ENCODE data around the gene BCL2.

The BCL2 gene

GRCh38 chr18:63109802-63110201, 209.8 kb downstream of the BCL2 start:
- Histone ChIP-seq H3K9me3 (ENCODE audit: low read length) (no peaks in the 10 kb centered on the region), H3K4me1 (ENCODE audit: insufficient read depth, low read length) (peaks cover 20% of the 10 kb centered on the region), H3K4me3 (ENCODE audit: low read depth in 1 of 2, low read length in 2 of 2) (no peak overlapping the region), H3K36me3 (ENCODE audit: insufficient read depth, low read length) (no peaks in the 10 kb centered on the region), H3K9ac (ENCODE audit: low read length) (no peak overlapping the region), H3K27me3 (ENCODE audit: control insufficient read depth in 1 of 2, insufficient read depth in 2 of 2, low read length in 2 of 2) (no peaks in the 10 kb centered on the region), H3K27ac (ENCODE audit: low read depth, low read length) (no peak overlapping the region)

DNA sequence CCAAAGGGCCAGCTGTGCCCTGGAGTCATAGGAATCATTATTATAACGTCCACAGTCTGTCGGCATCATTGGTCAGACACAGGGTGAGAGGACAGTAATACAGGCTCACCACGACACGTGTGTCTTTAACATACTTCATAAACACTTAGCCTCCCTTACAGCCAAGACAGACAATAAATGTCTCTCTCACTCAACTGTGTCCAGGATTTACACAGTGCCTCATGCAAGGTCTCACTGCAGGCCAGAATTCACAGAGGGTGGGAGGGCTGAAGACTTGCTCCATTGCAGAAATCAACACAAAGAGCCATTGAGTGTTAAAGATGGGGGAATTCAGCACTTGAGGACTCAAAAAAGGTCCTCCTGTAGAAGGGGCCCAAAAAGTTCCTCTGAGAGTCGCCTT, 210.5 kb downstream of the BCL2 start:
- Histone ChIP-seq H3K27me3 (ENCODE audit: control insufficient read depth in 1 of 2, insufficient read depth in 2 of 2, low read length in 2 of 2) (no peaks in the 10 kb centered on the region), H3K27ac (ENCODE audit: low read depth, low read length) (no peak overlapping the region), H3K4me3 (ENCODE audit: low read depth in 1 of 2, low read length in 2 of 2) (no peak overlapping the region), H3K9ac (ENCODE audit: low read length) (no peak overlapping the region), H3K9me3 (ENCODE audit: low read length) (no peaks in the 10 kb centered on the region), H3K36me3 (ENCODE audit: insufficient read depth, low read length) (no peaks in the 10 kb centered on the region), H3K4me1 (ENCODE audit: insufficient read depth, low read length) (peaks cover 20% of the 10 kb centered on the region)

- H3K27me3 ChIP-seq (ENCODE audit: control insufficient read depth in 1 of 2, insufficient read depth in 2 of 2, low read length in 2 of 2) = no peaks in the 10 kb centered on the region
- H3K9me3 ChIP-seq (ENCODE audit: low read length) = no peaks in the 10 kb centered on the region
- H3K4me1 ChIP-seq (ENCODE audit: insufficient read depth, low read length) = peaks cover 20% of the 10 kb centered on the region
- no peak overlapping the region for H3K9ac ChIP-seq (ENCODE audit: low read length)
- no peak overlapping the region for H3K27ac ChIP-seq (ENCODE audit: low read depth, low read length)
- no peak overlapping the region for H3K4me3 ChIP-seq (ENCODE audit: low read depth in 1 of 2, low read length in 2 of 2)
- no peaks in the 10 kb centered on the region for H3K36me3 ChIP-seq (ENCODE audit: insufficient read depth, low read length)
These were observed 211.6 kb downstream of the BCL2 start for GRCh38 chr18:63107931-63108330.

DNA sequence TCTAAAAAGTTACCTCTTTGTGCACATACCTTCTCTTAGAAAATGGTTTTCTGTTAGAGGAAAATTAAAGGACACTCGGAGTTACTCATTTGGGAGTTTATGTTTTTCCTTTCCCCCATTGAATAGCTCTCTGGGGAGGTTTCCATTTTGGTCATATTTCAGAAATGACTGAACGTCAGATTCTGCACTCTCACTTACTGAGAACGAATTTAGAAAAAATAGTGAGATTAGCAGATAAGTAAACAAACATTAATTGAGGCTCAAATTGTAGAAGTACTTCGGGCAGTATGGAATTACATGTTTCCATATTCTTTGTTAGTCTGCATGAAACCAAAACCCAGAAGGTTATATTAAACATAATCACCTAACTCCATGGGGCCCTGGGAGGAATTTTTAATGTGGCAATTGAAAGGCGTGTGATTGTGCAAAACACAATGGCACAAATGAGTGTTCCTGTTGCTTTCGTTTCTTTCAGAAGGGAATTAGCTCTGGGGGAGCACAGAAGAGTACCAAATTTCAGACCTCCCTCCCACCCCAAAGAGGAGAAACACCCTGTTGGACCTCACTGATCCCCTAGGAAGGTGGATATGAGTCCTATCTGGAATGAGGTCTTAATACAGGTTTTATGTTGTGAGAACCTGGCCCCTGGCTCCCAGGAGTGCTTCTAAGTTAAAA, 212.3 kb downstream of the BCL2 start:
- Histone ChIP-seq H3K4me1 (ENCODE audit: insufficient read depth, low read length) (peaks cover 16% of the 10 kb centered on the region), H3K36me3 (ENCODE audit: insufficient read depth, low read length) (no peaks in the 10 kb centered on the region), H3K27me3 (ENCODE audit: control insufficient read depth in 1 of 2, insufficient read depth in 2 of 2, low read length in 2 of 2) (no peaks in the 10 kb centered on the region), H3K27ac (ENCODE audit: low read depth, low read length) (no peak overlapping the region), H3K9me3 (ENCODE audit: low read length) (no peaks in the 10 kb centered on the region), H3K4me3 (ENCODE audit: low read depth in 1 of 2, low read length in 2 of 2) (no peak overlapping the region), H3K9ac (ENCODE audit: low read length) (no peak overlapping the region)

DNA sequence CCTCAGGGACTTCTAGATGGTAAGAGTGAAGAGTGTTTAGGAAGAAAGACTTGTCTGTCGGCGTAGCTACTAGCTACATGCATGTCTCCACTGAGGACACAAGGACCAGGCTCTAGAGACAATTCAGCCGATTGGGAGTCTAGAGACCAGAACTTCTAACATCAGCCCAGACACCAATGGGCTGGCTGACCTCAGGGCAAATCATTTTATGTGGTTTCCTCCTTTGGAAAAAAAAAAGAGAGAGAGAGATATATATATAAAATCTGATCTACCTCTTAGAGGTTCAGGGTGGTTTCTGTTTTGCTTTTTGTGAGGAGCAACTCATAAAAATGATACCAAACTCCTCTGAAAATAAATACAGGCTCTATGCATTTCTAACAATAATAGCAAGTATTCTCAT, 212.8 kb downstream of the BCL2 start:
- H3K36me3 ChIP-seq (ENCODE audit: insufficient read depth, low read length) = no peaks in the 10 kb centered on the region
- no peaks in the 10 kb centered on the region for H3K27me3 ChIP-seq (ENCODE audit: control insufficient read depth in 1 of 2, insufficient read depth in 2 of 2, low read length in 2 of 2)
- H3K4me3 ChIP-seq (ENCODE audit: low read depth in 1 of 2, low read length in 2 of 2) = no peak overlapping the region
- H3K4me1 ChIP-seq (ENCODE audit: insufficient read depth, low read length) = peaks cover 10% of the 10 kb centered on the region
- H3K9me3 ChIP-seq (ENCODE audit: low read length) = no peaks in the 10 kb centered on the region
- H3K9ac ChIP-seq (ENCODE audit: low read length) = no peak overlapping the region
- no peak overlapping the region for H3K27ac ChIP-seq (ENCODE audit: low read depth, low read length)

GRCh38 chr18:63105636-63106316, 213.8 kb downstream of the BCL2 start:
- H3K9me3 ChIP-seq (ENCODE audit: low read length) = no peaks in the 10 kb centered on the region
- H3K36me3 ChIP-seq (ENCODE audit: insufficient read depth, low read length) = no peaks in the 10 kb centered on the region
- no peaks in the 10 kb centered on the region for H3K27me3 ChIP-seq (ENCODE audit: control insufficient read depth in 1 of 2, insufficient read depth in 2 of 2, low read length in 2 of 2)
- no peak overlapping the region for H3K9ac ChIP-seq (ENCODE audit: low read length)
- peaks cover under 1% of the 10 kb centered on the region for H3K4me1 ChIP-seq (ENCODE audit: insufficient read depth, low read length)
- no peak overlapping the region for H3K27ac ChIP-seq (ENCODE audit: low read depth, low read length)
- no peak overlapping the region for H3K4me3 ChIP-seq (ENCODE audit: low read depth in 1 of 2, low read length in 2 of 2)

DNA sequence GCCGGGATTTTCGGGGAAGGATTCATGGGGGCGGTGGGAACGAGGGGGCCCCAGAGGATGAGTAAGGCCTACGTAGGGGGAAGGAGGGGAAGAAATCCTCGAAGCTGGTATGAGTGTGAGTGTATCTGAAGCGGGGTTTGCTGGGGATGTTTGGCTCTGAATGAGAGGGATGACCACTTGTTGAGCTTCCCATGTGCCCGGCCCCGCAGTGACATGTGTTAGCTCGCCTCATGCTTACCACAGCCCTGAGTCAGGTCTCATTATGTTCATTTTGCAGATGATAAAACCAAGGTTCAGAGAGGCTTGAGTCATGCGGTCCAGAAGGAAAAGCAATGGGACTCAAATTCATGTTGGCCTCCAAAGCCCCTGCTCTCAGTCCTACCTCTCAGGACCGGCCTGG, 214.7 kb downstream of the BCL2 start:
- Histone ChIP-seq H3K36me3 (ENCODE audit: insufficient read depth, low read length) (no peaks in the 10 kb centered on the region), H3K27me3 (ENCODE audit: control insufficient read depth in 1 of 2, insufficient read depth in 2 of 2, low read length in 2 of 2) (no peaks in the 10 kb centered on the region), H3K4me1 (ENCODE audit: insufficient read depth, low read length) (no peaks in the 10 kb centered on the region), H3K4me3 (ENCODE audit: low read depth in 1 of 2, low read length in 2 of 2) (no peak overlapping the region), H3K9me3 (ENCODE audit: low read length) (no peaks in the 10 kb centered on the region), H3K9ac (ENCODE audit: low read length) (no peak overlapping the region), H3K27ac (ENCODE audit: low read depth, low read length) (no peak overlapping the region)

GRCh38 chr18:63102941-63103744, 216.4 kb downstream of the BCL2 start:
- no peak overlapping the region for H3K27ac ChIP-seq (ENCODE audit: low read depth, low read length)
- H3K4me3 ChIP-seq (ENCODE audit: low read depth in 1 of 2, low read length in 2 of 2) = no peak overlapping the region
- H3K36me3 ChIP-seq (ENCODE audit: insufficient read depth, low read length) = no peaks in the 10 kb centered on the region
- no peaks in the 10 kb centered on the region for H3K9me3 ChIP-seq (ENCODE audit: low read length)
- H3K4me1 ChIP-seq (ENCODE audit: insufficient read depth, low read length) = peaks cover 3% of the 10 kb centered on the region
- H3K27me3 ChIP-seq (ENCODE audit: control insufficient read depth in 1 of 2, insufficient read depth in 2 of 2, low read length in 2 of 2) = no peaks in the 10 kb centered on the region
- no peak overlapping the region for H3K9ac ChIP-seq (ENCODE audit: low read length)

GRCh38 chr18:63100630-63101055, 218.9 kb downstream of the BCL2 start:
- no peak overlapping the region for H3K9ac ChIP-seq (ENCODE audit: low read length)
- peaks cover 26% of the 10 kb centered on the region for H3K4me1 ChIP-seq (ENCODE audit: insufficient read depth, low read length)
- H3K27ac ChIP-seq (ENCODE audit: low read depth, low read length) = no peak overlapping the region

DNA sequence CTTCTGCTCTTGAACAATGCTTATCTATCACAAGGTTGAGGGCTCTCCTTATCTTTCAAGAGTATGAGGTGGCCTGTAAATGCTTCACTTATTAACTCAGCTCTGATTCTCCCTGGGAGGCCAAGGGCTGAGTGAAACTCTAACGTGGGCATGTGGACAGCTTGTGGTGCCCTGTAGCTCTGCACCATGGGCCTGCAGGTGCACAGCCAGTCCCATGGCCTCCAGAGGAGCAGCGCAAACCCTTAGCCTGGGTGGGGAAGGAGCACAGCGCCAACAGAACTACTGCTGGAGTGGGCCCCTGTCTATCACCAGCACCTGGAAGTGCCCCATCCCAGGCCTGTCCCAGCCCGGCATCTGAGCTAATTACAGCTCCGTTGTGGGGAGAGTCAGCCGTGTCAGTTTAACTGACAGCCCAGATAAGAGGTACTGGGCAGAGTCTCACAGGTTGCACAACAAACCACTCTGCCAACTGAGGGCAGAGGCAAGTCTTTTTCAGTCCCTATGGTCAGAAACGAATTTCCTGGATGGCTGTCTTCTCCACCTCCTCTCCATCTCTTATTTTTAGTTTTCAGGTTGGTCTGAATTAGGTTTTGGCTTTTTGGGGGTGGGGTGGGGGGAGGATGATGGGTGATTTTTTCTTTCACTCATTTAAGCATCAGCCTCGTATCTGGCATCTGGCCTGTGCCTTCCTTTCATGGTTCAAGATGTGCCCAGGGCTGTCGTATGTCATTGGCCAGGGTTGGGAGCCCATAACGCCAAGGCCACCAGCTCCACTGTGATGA, 219.5 kb downstream of the BCL2 start:
- Histone ChIP-seq H3K36me3 (ENCODE audit: insufficient read depth, low read length) (no peaks in the 10 kb centered on the region), H3K9ac (ENCODE audit: low read length) (no peak overlapping the region), H3K27ac (ENCODE audit: low read depth, low read length) (no peak overlapping the region)

More at GRCh38 chr18:63100630-63101055, 218.9 kb downstream of the BCL2 start:
- no peaks in the 10 kb centered on the region for H3K9me3 ChIP-seq (ENCODE audit: low read length)
- no peak overlapping the region for H3K4me3 ChIP-seq (ENCODE audit: low read depth in 1 of 2, low read length in 2 of 2)
- H3K27me3 ChIP-seq (ENCODE audit: control insufficient read depth in 1 of 2, insufficient read depth in 2 of 2, low read length in 2 of 2) = no peaks in the 10 kb centered on the region
- H3K36me3 ChIP-seq (ENCODE audit: insufficient read depth, low read length) = no peaks in the 10 kb centered on the region

More for the DNA sequence above, 219.5 kb downstream of the BCL2 start:
- Histone ChIP-seq H3K4me1 (ENCODE audit: insufficient read depth, low read length) (peaks cover 30% of the 10 kb centered on the region), H3K4me3 (ENCODE audit: low read depth in 1 of 2, low read length in 2 of 2) (no peak overlapping the region), H3K9me3 (ENCODE audit: low read length) (no peaks in the 10 kb centered on the region), H3K27me3 (ENCODE audit: control insufficient read depth in 1 of 2, insufficient read depth in 2 of 2, low read length in 2 of 2) (no peaks in the 10 kb centered on the region)

Measured in muscle layer of colon (tissue), 2 donors.